SU-DHL-6 (cell line): ENCODE data around the gene KRTAP4-1.

Experiments
- H2AFZ ChIP-seq: fragments of 200-600 bp; sonication (generic); 2 replicates; pipeline ENCODE4 v1.6.1; 2014; ENCODE audit warnings: low read depth, mild to moderate bottlenecking, moderate library complexity, mixed read lengths, antibody characterized with exemption, low read length; ENCODE audit not compliant: severe bottlenecking
- H3F3A ChIP-seq: fragments of 200-600 bp; shearing (Covaris generic); 2 replicates; pipeline ENCODE4 v1.6.0; 2016; ENCODE audit warnings: antibody characterized with exemption, mild to moderate bottlenecking; ENCODE audit not compliant: insufficient read depth
- H3K27ac ChIP-seq: fragments of 200-600 bp; sonication (generic); 2 replicates; pipeline ENCODE4 v1.5.1; 2016; ENCODE audit warnings: low read depth, mild to moderate bottlenecking, low read length, moderate library complexity, mixed read lengths
- H3K27me3 ChIP-seq: fragments of 200-600 bp; sonication (generic), shearing (Covaris generic); 2 replicates; pipeline ENCODE4 v1.6.0; 2014; ENCODE audit warnings: mild to moderate bottlenecking, low read length
- H3K36me3 ChIP-seq: fragments of 200-600 bp; sonication (generic); 2 replicates; pipeline ENCODE4 v1.6.1; 2014; ENCODE audit warnings: mild to moderate bottlenecking, low read length, mixed read lengths
- H3K4me2 ChIP-seq: fragments of 300-600, 200-600 bp; shearing (Covaris generic), sonication (generic); 2 replicates; pipeline ENCODE4 v1.6.0; 2014; ENCODE audit warnings: low read length, low read depth, mild to moderate bottlenecking; ENCODE audit not compliant: poor library complexity, severe bottlenecking
- H3K4me3 ChIP-seq: fragments of 200-600 bp; sonication (generic); 2 replicates; pipeline ENCODE4 v1.5.1; 2014; ENCODE audit warnings: antibody characterized with exemption, low read length, mild to moderate bottlenecking, mixed read lengths; ENCODE audit not compliant: insufficient read depth, poor library complexity, severe bottlenecking
- H3K79me2 ChIP-seq: fragments of 200-600 bp; sonication (generic); 2 replicates; pipeline ENCODE4 v1.6.1; 2014; ENCODE audit warnings: mild to moderate bottlenecking, low read length, moderate library complexity; ENCODE audit not compliant: insufficient read depth
- H3K9ac ChIP-seq: fragments of 200-600 bp; sonication (generic); 2 replicates; pipeline ENCODE4 v1.7.0; 2014; ENCODE audit warnings: mild to moderate bottlenecking, low read length
- H3K9me2 ChIP-seq: fragments of 200-600 bp; sonication (generic); replicated peaks from 2 replicates; pipeline ENCODE4 v1.6.1; 2014; ENCODE audit warnings: low read length; ENCODE audit not compliant: insufficient read depth
- H3K9me3 ChIP-seq: fragments of 200-600 bp; sonication (generic); 2 replicates; pipeline ENCODE4 v1.6.1; 2014; ENCODE audit warnings: low read length, mixed read lengths; ENCODE audit not compliant: insufficient read depth
- H4K20me1 ChIP-seq: fragments of 200-600 bp; sonication (generic); 2 replicates; pipeline ENCODE4 v1.6.1; 2014; ENCODE audit warnings: low read depth, mild to moderate bottlenecking, antibody characterized with exemption, low read length, moderate library complexity, mixed read lengths
- EZH2phosphoT487 ChIP-seq: fragments of 200-600 bp; sonication (generic), shearing (Covaris generic); conservative IDR thresholded peaks from 2 replicates; pipeline ENCODE4 v1.6.1; 2018; ENCODE audit warnings: mild to moderate bottlenecking, antibody characterized with exemption, low read length, moderate library complexity, mixed read lengths
- TF ChIP-seq, protein P1 (sequence below): fragments of 200-600 bp; sonication (generic); IDR thresholded peaks from one replicate; pipeline ENCODE4 v1.5.1; 2017; ENCODE audit warnings: antibody characterized with exemption, mild to moderate bottlenecking, low read length, moderate library complexity; ENCODE audit not compliant: insufficient read depth, poor library complexity, severe bottlenecking

KRTAP4-1 gene

DNA sequence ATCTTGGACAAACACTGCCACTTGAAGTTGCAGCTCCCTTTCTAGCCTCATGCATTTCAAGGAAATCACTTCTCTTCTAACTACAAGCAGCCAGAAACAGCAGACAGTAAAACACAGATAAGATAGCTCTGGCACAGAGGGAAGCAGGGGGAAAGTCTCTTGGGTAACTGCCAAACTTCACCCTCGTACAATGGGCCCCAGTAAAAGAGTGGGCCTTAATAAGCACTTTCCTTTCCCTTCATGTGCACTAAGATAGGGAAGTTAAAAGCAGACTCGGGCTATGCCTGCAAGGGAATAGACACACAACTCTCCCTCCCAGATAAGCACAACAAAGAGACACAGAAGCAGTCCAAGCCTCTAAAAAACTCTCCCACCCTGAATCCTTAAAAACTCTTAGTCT, 30.9 kb downstream of the KRTAP4-1 start:
- H3K79me2 ChIP-seq = no peaks in the 10 kb centered on the region

DNA sequence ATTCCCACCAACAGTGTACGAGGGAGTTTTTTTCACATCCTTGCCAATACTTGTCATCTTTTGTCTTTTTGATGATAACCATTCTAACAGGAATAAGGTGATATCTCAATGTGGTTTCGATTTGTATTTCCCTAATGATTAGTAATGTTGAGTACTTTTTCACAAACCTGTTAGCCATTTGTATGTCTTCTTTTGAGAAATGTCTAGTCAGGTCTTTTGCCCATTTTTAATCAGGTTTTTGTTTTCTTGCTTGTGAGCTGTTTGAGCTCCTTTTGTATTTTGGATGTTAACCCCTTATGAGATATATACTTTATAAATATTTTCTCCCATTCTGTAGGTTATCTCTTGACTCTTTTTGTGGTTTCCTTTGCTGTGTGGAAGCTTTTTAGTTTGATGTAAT, 33.2 kb downstream of the KRTAP4-1 start:
- no peaks in the 10 kb centered on the region for H3K9me2 ChIP-seq
- no peak overlapping the region for H3K27ac ChIP-seq

More for the DNA sequence above, 30.9 kb downstream of the KRTAP4-1 start:
- no peak overlapping the region for H2AFZ ChIP-seq
- no peak overlapping the region for H3K4me3 ChIP-seq
- H3K9me2 ChIP-seq = no peaks in the 10 kb centered on the region
- H3K9ac ChIP-seq = no peak overlapping the region
- H3K36me3 ChIP-seq = no peaks in the 10 kb centered on the region
- H3K4me2 ChIP-seq = no peak overlapping the region
- TF ChIP-seq, protein P1, sequence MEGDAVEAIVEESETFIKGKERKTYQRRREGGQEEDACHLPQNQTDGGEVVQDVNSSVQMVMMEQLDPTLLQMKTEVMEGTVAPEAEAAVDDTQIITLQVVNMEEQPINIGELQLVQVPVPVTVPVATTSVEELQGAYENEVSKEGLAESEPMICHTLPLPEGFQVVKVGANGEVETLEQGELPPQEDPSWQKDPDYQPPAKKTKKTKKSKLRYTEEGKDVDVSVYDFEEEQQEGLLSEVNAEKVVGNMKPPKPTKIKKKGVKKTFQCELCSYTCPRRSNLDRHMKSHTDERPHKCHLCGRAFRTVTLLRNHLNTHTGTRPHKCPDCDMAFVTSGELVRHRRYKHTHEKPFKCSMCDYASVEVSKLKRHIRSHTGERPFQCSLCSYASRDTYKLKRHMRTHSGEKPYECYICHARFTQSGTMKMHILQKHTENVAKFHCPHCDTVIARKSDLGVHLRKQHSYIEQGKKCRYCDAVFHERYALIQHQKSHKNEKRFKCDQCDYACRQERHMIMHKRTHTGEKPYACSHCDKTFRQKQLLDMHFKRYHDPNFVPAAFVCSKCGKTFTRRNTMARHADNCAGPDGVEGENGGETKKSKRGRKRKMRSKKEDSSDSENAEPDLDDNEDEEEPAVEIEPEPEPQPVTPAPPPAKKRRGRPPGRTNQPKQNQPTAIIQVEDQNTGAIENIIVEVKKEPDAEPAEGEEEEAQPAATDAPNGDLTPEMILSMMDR = no peak
- no peak for TF ChIP-seq EZH2phosphoT487
- no peaks in the 10 kb centered on the region; the same call in 1 of the 2 replicates for H3K27me3 ChIP-seq
- H4K20me1 ChIP-seq = no peaks in the 10 kb centered on the region
- H3K27ac ChIP-seq = no peak overlapping the region
- no peaks in the 10 kb centered on the region for H3F3A ChIP-seq
- H3K9me3 ChIP-seq = no peaks in the 10 kb centered on the region

DNA sequence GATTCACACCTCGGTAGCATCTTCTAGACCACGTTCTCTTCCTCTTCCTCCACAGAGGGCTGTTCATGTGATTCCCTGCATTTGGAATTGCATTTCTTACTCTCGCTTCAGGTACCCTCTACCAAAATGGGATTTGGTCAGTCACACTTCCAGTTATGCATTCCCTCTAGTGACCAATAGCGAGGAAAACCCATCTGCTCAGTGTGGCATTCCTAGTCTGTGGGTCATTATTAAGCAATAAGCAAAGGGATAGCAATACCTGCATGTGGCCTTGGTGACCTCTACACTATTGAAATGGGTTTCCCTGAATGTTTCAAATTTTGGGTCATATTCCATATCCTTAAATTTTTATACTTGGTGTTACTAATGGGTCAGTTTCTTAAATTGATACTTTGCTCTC, 34.7 kb downstream of the KRTAP4-1 start:
- Histone ChIP-seq H3K27ac (no peak overlapping the region), H3K9me2 (no peaks in the 10 kb centered on the region), H3K36me3 (no peaks in the 10 kb centered on the region), H4K20me1 (no peaks in the 10 kb centered on the region), H2AFZ (no peak overlapping the region), H3K9ac (no peak overlapping the region), H3K9me3 (no peaks in the 10 kb centered on the region), H3K4me2 (no peak overlapping the region), H3K4me3 (no peak overlapping the region), H3K79me2 (no peaks in the 10 kb centered on the region), H3K27me3 (no peaks in the 10 kb centered on the region; the same call in 1 of the 2 replicates), H3F3A (no peaks in the 10 kb centered on the region)
- TF ChIP-seq EZH2phosphoT487 = no peak
- TF ChIP-seq, protein P1 = no peak

More for the DNA sequence above, 33.2 kb downstream of the KRTAP4-1 start:
- Histone ChIP-seq H3K27me3 (no peaks in the 10 kb centered on the region; the same call in 1 of the 2 replicates), H3K9ac (no peak overlapping the region), H3F3A (no peaks in the 10 kb centered on the region), H2AFZ (no peak overlapping the region), H3K4me2 (no peak overlapping the region), H4K20me1 (no peaks in the 10 kb centered on the region), H3K9me3 (no peaks in the 10 kb centered on the region), H3K36me3 (no peaks in the 10 kb centered on the region), H3K4me3 (no peak overlapping the region), H3K79me2 (no peaks in the 10 kb centered on the region)
- TF ChIP-seq, protein P1 = no peak
- no peak for TF ChIP-seq EZH2phosphoT487

DNA sequence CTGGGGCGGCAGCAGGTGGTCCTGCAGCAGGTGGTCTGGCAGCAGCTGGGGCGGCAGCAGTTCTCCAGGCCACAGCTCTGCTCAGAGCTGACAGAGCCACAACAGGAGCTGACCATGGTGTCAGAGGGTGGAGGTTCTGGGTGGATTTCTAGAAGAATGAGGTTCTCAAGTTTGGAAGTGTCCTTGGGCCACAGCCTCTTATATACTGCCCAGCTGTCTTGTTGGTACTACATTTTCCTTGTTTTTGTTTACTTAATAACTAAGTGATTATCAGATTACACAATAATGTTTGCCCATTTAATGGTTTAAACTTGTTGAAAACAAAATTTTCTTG, 35.1 kb downstream of the KRTAP4-1 start, which contains the start of gene KRTAP4-5:
KRTAP4-5 (minus strand) TSS at position 174 of the 334 bp plus-strand sequence; CDS start at position 116, 58 bp downstream.
- no peak within 1 kb of the TSS for H3K27ac ChIP-seq
- H3K9me2 ChIP-seq = no peaks in the 10 kb centered on the region
- no peak within 1 kb of the TSS for H3K9ac ChIP-seq

More for the DNA sequence above, 35.1 kb downstream of the KRTAP4-1 start, which contains the start of gene KRTAP4-5:
- Histone ChIP-seq H3K4me3 (no peak within 1 kb of the TSS), H3K36me3 (no peaks in the 10 kb centered on the region), H3K79me2 (no peaks in the 10 kb centered on the region), H3K4me2 (no peak within 1 kb of the TSS), H3F3A (no peaks in the 10 kb centered on the region), H4K20me1 (no peaks in the 10 kb centered on the region), H2AFZ (no peak within 1 kb of the TSS), H3K27me3 (no peaks in the 10 kb centered on the region; the same call in 1 of the 2 replicates), H3K9me3 (no peaks in the 10 kb centered on the region)
- TF ChIP-seq, protein P1 = no peak
- TF ChIP-seq EZH2phosphoT487 = no peak
